ACC112 (cell line): ENCODE data around the gene PC.
A peak's percentile ranks its signal among the peaks of the same experiment; 100 is the strongest.

Source experiments
- H2AFZ ChIP-seq: fragments of 200-600 bp; sonication (generic); one replicate; pipeline ENCODE4 v1.6.0; 2017; ENCODE audit warnings: antibody characterized with exemption, low read length; ENCODE audit not compliant: unreplicated experiment
- H3K27ac ChIP-seq: fragments of 200-600 bp; sonication (generic); 2 replicates; pipeline ENCODE4 v1.5.1; 2014; ENCODE audit warnings: low read depth, mild to moderate bottlenecking, antibody characterized with exemption, low read length, moderate library complexity
- H3K27me3 ChIP-seq: fragments of 200-600 bp; sonication (generic); 2 replicates; pipeline ENCODE4 v1.6.1; 2014; ENCODE audit warnings: mild to moderate bottlenecking, antibody characterized with exemption, low read length, moderate library complexity, mixed read lengths; ENCODE audit not compliant: insufficient read depth
- H3K36me3 ChIP-seq: fragments of 200-600 bp; sonication (generic); 2 replicates; pipeline ENCODE4 v1.6.1; 2016; ENCODE audit warnings: mild to moderate bottlenecking, antibody characterized with exemption, low read length, moderate library complexity, mixed read lengths; ENCODE audit not compliant: insufficient read depth
- H3K4me1 ChIP-seq: fragments of 200-600 bp; sonication (generic); one replicate; pipeline ENCODE4 v1.6.1; 2016; ENCODE audit warnings: low read length, mixed read lengths; ENCODE audit not compliant: insufficient read depth, unreplicated experiment, control insufficient read depth
- H3K4me3 ChIP-seq: fragments of 200-600 bp; sonication (generic); 2 replicates; pipeline ENCODE4 v1.5.1; 2014; ENCODE audit warnings: mild to moderate bottlenecking, low read depth, low read length
- H3K79me2 ChIP-seq: fragments of 200-600 bp; sonication (generic); one replicate; pipeline ENCODE4 v1.6.0; 2016; ENCODE audit warnings: low read length; ENCODE audit not compliant: control insufficient read depth, unreplicated experiment, insufficient read depth

PC gene

DNA sequence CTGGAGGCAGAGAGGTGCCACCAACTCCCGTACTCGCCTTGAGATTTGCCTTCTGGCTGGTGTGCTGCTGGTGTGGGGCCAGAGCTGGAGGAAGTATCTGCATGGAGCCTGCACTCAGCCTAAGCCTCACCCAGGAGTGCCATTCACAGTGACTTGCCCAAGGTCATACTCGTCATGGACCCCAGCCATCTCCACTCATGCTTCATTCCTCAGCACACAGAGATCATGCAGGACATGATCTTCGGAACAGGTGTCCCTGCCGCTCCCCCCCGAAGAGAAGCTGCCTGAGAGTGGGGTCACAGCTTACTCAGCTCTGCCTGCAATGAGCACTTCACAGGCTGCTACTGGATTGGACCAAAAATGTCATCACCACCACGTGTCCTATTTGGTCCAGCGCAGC is 49.0 kb downstream of the PC start:
- Histone ChIP-seq H3K4me3 (no peak overlapping the region), H3K27ac (no peak overlapping the region)

DNA sequence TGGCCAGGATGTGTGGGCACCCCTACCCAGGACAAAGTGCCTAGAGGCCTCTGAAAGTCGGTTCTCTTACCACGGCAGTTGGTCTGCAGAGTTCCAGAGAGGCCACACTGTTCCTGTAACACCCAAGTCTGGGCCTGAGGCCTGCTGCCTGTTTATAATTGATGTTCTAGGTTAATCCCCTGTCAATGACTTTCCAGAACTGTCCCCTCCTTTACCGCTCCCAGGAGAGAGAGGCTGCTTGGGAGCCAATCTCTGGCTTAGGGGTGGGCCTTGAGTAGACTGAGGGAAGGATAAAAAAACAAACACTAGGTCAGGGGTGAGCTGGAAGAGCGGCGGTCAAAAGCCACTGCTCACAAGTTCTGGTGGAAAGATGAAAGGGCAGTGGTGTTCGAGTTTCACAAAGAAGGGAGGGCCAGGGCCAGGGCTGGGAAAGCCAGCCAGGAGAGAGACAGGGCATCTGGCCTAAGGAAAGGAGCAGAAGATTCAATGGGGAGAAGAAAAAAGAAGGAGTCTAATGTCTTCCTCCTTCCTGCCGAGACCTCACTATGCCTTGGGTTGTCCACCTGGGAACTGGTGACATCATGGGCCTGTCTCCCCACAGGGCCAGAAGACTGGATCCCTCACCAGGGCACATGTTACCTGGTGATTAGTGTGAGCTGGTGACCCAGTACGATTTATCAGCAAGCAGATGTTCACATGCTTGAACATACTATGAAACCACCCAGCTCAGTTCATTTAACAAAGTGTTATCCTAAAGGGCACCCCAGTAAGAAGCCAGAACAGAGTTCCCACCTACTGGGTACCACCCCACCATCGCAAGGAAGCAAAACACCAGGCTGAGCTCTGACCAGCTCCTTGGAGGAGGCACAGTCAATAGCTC is 50.2 kb downstream of the PC start:
- no peaks in the 10 kb centered on the region for H3K27me3 ChIP-seq
- H3K27ac ChIP-seq: no peak overlapping the region
- H3K4me3 ChIP-seq: no peak overlapping the region
- peaks cover 20% of the 10 kb centered on the region for H3K4me1 ChIP-seq
- H2AFZ ChIP-seq: no peak overlapping the region
- H3K79me2 ChIP-seq: no peaks in the 10 kb centered on the region
- H3K36me3 ChIP-seq: no peaks in the 10 kb centered on the region

More for the DNA sequence above, 49.0 kb downstream of the PC start:
- Histone ChIP-seq H3K27me3 (no peaks in the 10 kb centered on the region), H3K79me2 (no peaks in the 10 kb centered on the region), H2AFZ (no peak overlapping the region), H3K4me1 (peaks cover 15% of the 10 kb centered on the region), H3K36me3 (no peaks in the 10 kb centered on the region)

- peaks cover 20% of the 10 kb centered on the region for H3K4me1 ChIP-seq
- no peaks in the 10 kb centered on the region for H3K36me3 ChIP-seq
- no peaks in the 10 kb centered on the region for H3K27me3 ChIP-seq
- H3K79me2 ChIP-seq: no peaks in the 10 kb centered on the region
- H2AFZ ChIP-seq: no peak overlapping the region
- no peak overlapping the region for H3K4me3 ChIP-seq
- 0 out of 2 replicates have a peak overlapping the region, but pooled peaks have one; percentile 10 for H3K27ac ChIP-seq
These were observed 52.0 kb downstream of the PC start for GRCh38 chr11:66906061-66906733.

GRCh38 chr11:66905631-66906030 is 52.6 kb downstream of the PC start:
- H3K36me3 ChIP-seq: no peaks in the 10 kb centered on the region
- no peak overlapping the region for H2AFZ ChIP-seq
- H3K4me1 ChIP-seq: peaks cover 20% of the 10 kb centered on the region
- H3K27me3 ChIP-seq: no peaks in the 10 kb centered on the region
- no peak overlapping the region for H3K4me3 ChIP-seq
- H3K79me2 ChIP-seq: no peaks in the 10 kb centered on the region
- H3K27ac ChIP-seq: peak overlapping the region; percentile 10; the same call in 1 of the 2 replicates

DNA sequence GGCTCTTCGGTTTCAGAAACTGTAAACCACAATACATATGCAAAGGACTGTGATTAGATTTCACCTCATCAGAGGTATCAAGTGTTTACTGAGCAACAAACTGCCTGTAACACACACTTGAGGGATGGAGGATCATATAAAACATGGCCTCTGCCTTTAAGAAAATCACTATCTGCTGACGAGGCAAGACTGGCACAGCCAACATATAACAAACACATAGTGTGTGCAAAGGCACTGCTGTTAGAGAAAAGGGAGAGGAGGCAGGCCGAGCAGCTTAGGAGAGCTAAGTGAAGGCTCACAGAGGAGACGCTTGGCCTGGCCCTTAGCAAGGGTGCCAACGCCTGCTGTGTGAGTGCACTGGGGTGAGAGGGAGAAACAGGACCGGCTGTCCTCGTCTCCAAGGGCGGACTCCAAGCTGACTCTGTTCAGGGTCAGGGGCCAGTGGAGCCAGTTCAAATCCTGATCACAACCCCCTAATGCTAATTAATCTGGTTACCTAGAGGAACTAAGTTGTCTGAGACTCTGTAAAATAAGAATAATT is 53.1 kb downstream of the PC start:
- no peaks in the 10 kb centered on the region for H3K27me3 ChIP-seq
- no peak overlapping the region for H2AFZ ChIP-seq
- peaks cover 20% of the 10 kb centered on the region for H3K4me1 ChIP-seq
- H3K36me3 ChIP-seq: no peaks in the 10 kb centered on the region
- no peaks in the 10 kb centered on the region for H3K79me2 ChIP-seq
- no peak overlapping the region for H3K27ac ChIP-seq
- no peak overlapping the region for H3K4me3 ChIP-seq

DNA sequence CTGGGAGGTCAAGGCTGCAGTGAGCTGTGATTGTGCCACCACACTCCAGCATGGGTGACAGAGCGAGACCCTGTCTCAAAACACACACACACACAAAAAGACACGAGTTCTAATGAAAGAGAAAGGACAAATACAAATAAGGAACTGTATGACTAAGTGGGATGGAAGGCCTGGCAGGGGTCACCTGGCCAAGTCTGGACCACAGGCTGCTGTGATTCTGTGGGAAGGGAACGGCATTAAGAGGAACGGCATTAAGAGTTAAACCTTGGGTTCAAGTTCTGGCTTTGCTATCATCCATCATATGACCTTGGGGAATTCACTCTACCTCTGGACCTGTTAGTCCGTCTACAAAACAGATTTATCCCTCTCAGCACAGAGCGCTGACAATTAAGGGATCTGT is 53.6 kb downstream of the PC start:
- Histone ChIP-seq H3K27me3 (no peaks in the 10 kb centered on the region), H3K4me1 (peaks cover 20% of the 10 kb centered on the region), H3K79me2 (no peaks in the 10 kb centered on the region), H3K27ac (no peak overlapping the region), H2AFZ (no peak overlapping the region), H3K36me3 (no peaks in the 10 kb centered on the region), H3K4me3 (no peak overlapping the region)

DNA sequence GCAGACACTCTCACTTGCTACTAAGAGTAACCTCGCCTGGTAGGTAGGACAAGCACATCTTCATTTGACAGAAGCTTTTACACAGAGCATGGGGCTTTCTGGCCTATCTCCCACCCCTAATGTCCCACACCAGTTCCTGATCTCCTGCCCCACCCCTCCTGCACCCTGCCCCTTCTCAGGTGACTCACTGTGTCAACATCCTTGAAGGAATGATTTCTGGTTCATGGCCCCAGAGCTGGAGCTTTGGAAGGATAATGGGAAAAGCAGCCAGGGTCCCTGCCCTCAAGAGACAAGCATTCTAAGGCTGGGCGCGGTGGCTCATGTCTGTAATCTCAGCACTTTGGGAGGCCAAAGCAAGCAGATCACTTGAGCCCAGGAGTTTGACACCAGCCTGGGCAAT is 54.1 kb downstream of the PC start:
- no peaks in the 10 kb centered on the region for H3K36me3 ChIP-seq
- peak overlapping the region; percentile 20; the same call in 1 of the 2 replicates for H3K27ac ChIP-seq
- H2AFZ ChIP-seq: no peak overlapping the region
- no peaks in the 10 kb centered on the region for H3K27me3 ChIP-seq
- peaks cover 20% of the 10 kb centered on the region for H3K4me1 ChIP-seq
- no peaks in the 10 kb centered on the region for H3K79me2 ChIP-seq
- H3K4me3 ChIP-seq: no peak overlapping the region

DNA sequence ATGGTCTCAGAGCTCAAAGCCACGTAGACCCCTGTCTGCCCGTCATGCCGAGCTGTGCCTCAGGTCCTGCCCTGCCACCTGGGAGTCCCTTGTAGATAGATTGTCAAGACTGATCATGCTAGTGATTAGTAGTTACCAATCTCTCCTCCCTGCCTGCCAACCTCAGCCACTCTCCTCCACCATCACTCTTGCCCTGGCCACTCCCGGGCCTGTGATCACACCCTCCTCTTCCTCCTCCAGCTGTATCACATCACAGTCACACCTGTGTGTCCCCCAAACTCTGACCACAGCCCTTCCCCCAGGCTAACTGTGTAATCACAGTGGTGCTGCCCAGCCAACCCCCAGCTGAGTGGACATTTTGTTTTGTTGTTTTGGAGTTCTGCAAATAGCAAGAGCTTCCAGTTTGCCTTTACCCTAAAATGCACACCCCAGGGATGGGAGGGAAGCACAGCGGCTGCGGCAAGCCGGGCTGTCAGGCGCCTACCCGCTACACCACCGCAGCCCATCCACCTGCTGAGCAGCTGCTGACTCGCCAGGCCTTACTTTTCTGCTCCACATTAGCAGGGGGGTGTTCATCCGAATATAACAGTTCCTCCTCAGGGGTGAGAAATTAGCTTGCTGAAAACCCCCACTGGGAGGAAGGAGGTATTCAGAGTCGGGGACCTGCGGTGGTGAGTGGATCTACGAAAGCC is 55.6 kb downstream of the PC start:
- no peak overlapping the region for H2AFZ ChIP-seq
- no peak overlapping the region for H3K27ac ChIP-seq
- H3K4me3 ChIP-seq: no peak overlapping the region
- H3K27me3 ChIP-seq: no peaks in the 10 kb centered on the region
- no peaks in the 10 kb centered on the region for H3K36me3 ChIP-seq
- peaks cover 20% of the 10 kb centered on the region for H3K4me1 ChIP-seq
- H3K79me2 ChIP-seq: no peaks in the 10 kb centered on the region

- H2AFZ ChIP-seq: no peak overlapping the region
These were observed 56.2 kb downstream of the PC start for GRCh38 chr11:66901964-66902390.

DNA sequence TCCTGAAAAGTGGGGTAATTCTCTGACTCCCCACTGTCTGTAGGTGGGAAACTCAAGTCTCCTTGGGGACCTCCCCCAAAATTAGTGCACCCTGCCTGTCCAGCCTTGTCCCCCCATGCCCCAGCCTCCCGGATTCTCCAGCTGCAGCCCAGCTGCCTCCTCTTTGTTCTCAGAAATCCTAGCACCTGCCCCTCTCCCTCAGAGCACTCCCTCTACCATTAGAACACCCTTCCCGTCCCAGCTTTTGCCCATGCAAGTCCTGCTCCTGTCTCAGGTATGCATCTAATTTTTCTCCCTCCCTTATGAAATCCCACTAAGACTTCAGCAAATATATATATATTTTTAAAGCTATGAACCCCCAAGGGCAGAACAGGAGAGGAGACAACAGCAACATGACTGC is 64.0 kb downstream of the PC start:
- Histone ChIP-seq H3K4me1 (peaks cover 22% of the 10 kb centered on the region), H3K79me2 (no peaks in the 10 kb centered on the region), H2AFZ (no peak overlapping the region), H3K36me3 (no peaks in the 10 kb centered on the region), H3K27ac (no peak overlapping the region), H3K27me3 (no peaks in the 10 kb centered on the region), H3K4me3 (no peak overlapping the region)

More at GRCh38 chr11:66901964-66902390, 56.2 kb downstream of the PC start:
- no peak overlapping the region for H3K27ac ChIP-seq
- no peaks in the 10 kb centered on the region for H3K79me2 ChIP-seq
- peaks cover 20% of the 10 kb centered on the region for H3K4me1 ChIP-seq
- no peaks in the 10 kb centered on the region for H3K36me3 ChIP-seq
- H3K4me3 ChIP-seq: no peak overlapping the region
- H3K27me3 ChIP-seq: no peaks in the 10 kb centered on the region
